ENCODE measurements around the gene SH3RF1. TPM values are rescaled to one million over a fixed set of nuclear protein-coding genes. Genes with fewer than 3 reads are reported as not detected.
"Not testable (repeated sequence)": the region's sequence is repeated elsewhere in the genome, so short reads cannot be mapped to it uniquely, and the experiment has no call there.

SH3RF1 gene
- total RNA-seq, 1 donor from 2014 or later: 33.8 TPM

GRCh38 chr4:169183581-169183980 lies 87.2 kb downstream of the SH3RF1 start:
- intact Hi-C loops (cut with DNase I): no loop called here
- no peaks in the 10 kb centered on the region for H3K27me3 ChIP-seq

DNA sequence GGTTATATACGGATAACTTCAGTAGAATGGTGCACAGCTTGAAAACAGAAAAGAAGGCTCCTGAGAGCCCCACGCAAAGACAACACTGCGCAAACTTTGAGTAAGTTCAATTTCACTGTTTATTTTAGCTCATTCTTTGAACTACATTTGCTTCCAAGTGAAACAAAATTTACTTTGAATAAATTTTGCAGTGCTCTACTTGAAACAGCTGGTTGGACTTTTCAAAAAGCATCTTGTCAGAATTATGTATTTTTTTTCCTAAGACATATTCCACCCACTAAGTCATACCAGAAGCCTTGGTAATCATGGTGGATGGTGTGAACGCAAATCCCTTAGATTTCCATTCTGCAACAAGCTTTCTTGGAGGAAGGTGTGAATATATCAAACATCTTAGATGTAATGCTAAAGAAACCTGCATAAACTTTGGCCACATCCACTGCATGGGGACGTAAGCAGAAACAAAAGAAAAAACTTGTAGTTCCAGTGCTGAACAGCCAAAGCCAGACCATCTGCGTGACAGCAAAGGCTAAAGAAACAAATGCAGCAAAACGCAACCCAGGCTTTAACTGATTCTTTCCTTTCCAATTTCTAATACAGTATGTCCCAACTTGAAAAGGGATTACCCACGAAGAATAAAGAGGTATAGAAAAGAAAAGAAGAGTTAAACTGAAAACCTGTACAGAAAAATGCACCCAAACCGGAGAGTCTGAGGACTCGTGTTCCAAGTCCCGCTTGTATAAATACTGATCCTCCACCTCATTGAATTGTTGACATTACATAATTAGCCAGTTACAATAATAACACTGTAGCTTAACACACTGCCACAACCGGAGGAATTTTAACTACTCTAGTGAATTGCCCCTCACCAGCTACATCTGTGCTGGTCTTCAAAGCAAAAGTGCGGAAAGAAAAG lies 90.9 kb downstream of the SH3RF1 start:
- Histone ChIP-seq H3K27ac (peak overlapping the region; percentile 43), H3K4me3 (no peak overlapping the region), H3K4me1 (peaks cover 25% of the 10 kb centered on the region), H3K9me3 (no peaks in the 10 kb centered on the region), H3K36me3 (no peaks in the 10 kb centered on the region), H3K27me3 (no peaks in the 10 kb centered on the region)
- DNase-seq: no peak
- no peak for TF ChIP-seq CTCF (IDR thresholded peaks at IDR 0.05)
- ATAC-seq: peak; percentile 81
- intact Hi-C loops (cut with DNase I): no loop called here

More at GRCh38 chr4:169183581-169183980, 87.2 kb downstream of the SH3RF1 start:
- TF ChIP-seq CTCF (IDR thresholded peaks at IDR 0.05): no peak
- DNase-seq: no peak
- no peak for ATAC-seq
- Histone ChIP-seq H3K36me3 (no peaks in the 10 kb centered on the region), H3K4me3 (no peak overlapping the region), H3K4me1 (peaks cover 32% of the 10 kb centered on the region), H3K9me3 (no peaks in the 10 kb centered on the region), H3K27ac (no peak overlapping the region)

DNA sequence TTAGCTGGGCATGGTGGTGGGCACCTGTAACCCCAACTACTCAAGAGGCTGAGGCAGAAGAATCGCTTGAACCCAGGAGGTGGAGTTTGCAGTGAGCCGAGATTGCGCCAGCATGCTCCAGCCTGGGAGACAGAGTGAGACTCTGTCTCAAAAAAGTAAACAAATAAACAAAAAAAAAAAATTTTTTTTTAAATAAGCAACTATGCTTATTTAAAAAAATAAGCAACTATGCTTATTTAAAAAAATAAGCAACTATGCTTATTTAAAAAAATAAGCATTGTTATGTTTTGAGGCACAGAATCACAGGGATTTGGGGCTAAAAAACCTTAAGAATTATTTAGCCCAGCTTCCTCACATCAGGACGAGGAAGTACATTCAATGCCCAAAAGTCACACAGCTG lies 92.7 kb downstream of the SH3RF1 start:
- H3K4me3 ChIP-seq; DNase-seq; H3K9me3 ChIP-seq; H3K27me3 ChIP-seq; H3K27ac ChIP-seq; ATAC-seq; intact Hi-C loops (cut with DNase I); H3K36me3 ChIP-seq: not testable (repeated sequence)
- H3K4me1 ChIP-seq: peaks cover 13% of the 10 kb centered on the region

DNA sequence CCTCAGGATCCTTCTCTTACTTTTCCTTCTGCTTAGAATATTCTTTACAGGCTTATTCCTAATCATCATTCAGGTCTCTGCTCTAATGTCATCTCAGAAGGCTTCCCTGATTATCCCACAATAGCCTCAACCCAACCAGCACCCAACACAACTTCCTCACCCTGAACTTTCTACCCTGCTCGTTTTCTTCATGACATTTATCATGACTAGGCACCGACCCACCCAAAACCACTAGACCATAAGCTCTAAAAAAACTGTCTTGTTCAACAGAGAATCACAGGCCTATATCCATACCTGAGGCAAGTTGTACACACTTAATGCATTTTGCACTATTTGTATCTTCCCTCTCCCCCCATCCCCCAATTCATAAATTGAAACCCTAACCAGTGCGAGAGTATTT lies 95.3 kb downstream of the SH3RF1 start:
- Histone ChIP-seq H3K36me3 (no peaks in the 10 kb centered on the region), H3K27ac (no peak overlapping the region), H3K4me1 (peaks cover 13% of the 10 kb centered on the region), H3K27me3 (no peaks in the 10 kb centered on the region), H3K4me3 (no peak overlapping the region), H3K9me3 (no peaks in the 10 kb centered on the region)
- intact Hi-C loops (cut with DNase I): no loop called here
- no peak for TF ChIP-seq CTCF (IDR thresholded peaks at IDR 0.05)
- ATAC-seq (no peak), DNase-seq (no peak)

GRCh38 chr4:169175035-169175434 lies 95.7 kb downstream of the SH3RF1 start:
- no peak for TF ChIP-seq CTCF (IDR thresholded peaks at IDR 0.05)
- H3K36me3 ChIP-seq: no peaks in the 10 kb centered on the region
- peaks cover 13% of the 10 kb centered on the region for H3K4me1 ChIP-seq
- no peak for ATAC-seq
- H3K4me3 ChIP-seq: no peak overlapping the region
- intact Hi-C loops (cut with DNase I): no loop called here
- H3K27me3 ChIP-seq: no peaks in the 10 kb centered on the region
- H3K9me3 ChIP-seq: no peaks in the 10 kb centered on the region
- no peak for DNase-seq
- no peak overlapping the region for H3K27ac ChIP-seq

GRCh38 chr4:169174247-169174646 lies 96.5 kb downstream of the SH3RF1 start:
- no peak for TF ChIP-seq CTCF (IDR thresholded peaks at IDR 0.05)
- Histone ChIP-seq H3K27me3 (no peaks in the 10 kb centered on the region), H3K4me1 (peaks cover 11% of the 10 kb centered on the region), H3K27ac (no peak overlapping the region), H3K4me3 (no peak overlapping the region), H3K36me3 (no peaks in the 10 kb centered on the region), H3K9me3 (no peaks in the 10 kb centered on the region)
- intact Hi-C loops (cut with DNase I): no loop called here
- ATAC-seq (no peak), DNase-seq (no peak)

Measured in upper lobe of right lung (tissue), 1 donor.